Stimulated activated effector memory CD8-positive, alpha-beta T cell treated with anti-CD3 and anti-CD28 coated beads, Interleukin-12 subunit alpha, Interleukin-12 subunit beta, amount 100 ng/mL, for 72 hours (primary cell): ENCODE results near the gene IFNA21.
"Not testable (repeated sequence)": the region's sequence is repeated elsewhere in the genome, so short reads cannot be mapped to it uniquely, and the experiment has no call there.

Experiments used
- ATAC-seq: fragments of 150-1000 bp; cut with Tn5 transposase; 2 replicates; pipeline ENCODE4 v1.10.0; 2021
- DNase-seq, 2 donors: peaks; one replicate each; pipeline ENCODE4 v3.0.0; 2021 to 2022; ENCODE audit warnings: low spot score in 2 of 2
- H3K27ac Mint-ChIP-seq: one replicate; pipeline ENCODE4 v1.8.0; 2022; ENCODE audit warnings: mild to moderate bottlenecking, mixed read lengths
- H3K36me3 Mint-ChIP-seq: one replicate; pipeline ENCODE4 v1.8.0; 2022; ENCODE audit warnings: mild to moderate bottlenecking, mixed read lengths
- H3K4me1 Mint-ChIP-seq: one replicate; pipeline ENCODE4 v1.8.0; 2022; ENCODE audit warnings: mixed read lengths
- H3K4me3 Mint-ChIP-seq: one replicate; pipeline ENCODE4 v1.8.0; 2022; ENCODE audit warnings: mild to moderate bottlenecking, mixed read lengths
- H3K9me3 Mint-ChIP-seq: one replicate; pipeline ENCODE4 v1.8.0; 2022; ENCODE audit warnings: mixed read lengths

IFNA21 gene

DNA sequence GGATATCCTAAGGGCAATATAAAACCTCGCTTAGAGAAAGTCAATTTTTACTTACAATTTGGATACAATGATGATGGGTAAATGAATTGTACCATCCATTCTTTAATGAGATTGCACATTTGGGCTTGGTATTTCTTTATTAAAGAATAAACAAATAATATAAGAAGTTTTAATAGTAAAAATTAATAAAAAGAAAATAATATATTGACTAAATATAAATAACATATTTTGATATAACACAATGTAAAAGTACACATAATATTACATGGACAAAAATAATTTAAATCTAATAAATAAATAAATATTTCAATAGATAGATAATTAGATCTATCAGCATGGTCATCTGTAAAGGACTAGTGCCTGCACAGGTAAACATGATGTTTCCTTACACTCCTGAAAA lies 944 bp downstream of the IFNA21 start:
- DNase-seq, result no peak
- no peak overlapping the region for H3K4me3 Mint-ChIP-seq
- H3K4me1 Mint-ChIP-seq, result peaks cover 15% of the 10 kb centered on the region
- no peak overlapping the region for H3K27ac Mint-ChIP-seq
- H3K36me3 Mint-ChIP-seq, result no peaks in the 10 kb centered on the region
- H3K9me3 Mint-ChIP-seq, result no peaks in the 10 kb centered on the region
- ATAC-seq, result no peak

DNA sequence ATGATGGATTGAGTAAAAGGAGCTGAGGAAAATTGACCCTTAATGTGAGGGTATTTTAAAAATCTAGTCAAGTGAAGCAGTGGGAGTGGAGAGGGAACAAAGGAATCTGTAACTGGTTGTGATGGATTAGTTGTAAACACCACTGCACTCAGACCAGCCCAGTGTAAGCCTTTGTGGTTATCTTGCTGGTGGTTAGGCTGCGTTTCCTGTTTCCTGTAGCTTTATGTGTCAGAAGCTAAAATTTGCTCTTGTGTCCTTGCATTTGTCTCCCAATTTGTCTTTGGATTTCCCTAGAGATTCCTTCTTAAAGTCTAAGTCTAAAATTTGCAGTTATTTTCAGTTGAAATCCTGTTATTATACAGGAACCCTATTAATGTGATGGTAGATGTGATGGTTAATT lies 6.3 kb downstream of the IFNA21 start:
- peak; percentile 83 for ATAC-seq
- H3K9me3 Mint-ChIP-seq, result no peaks in the 10 kb centered on the region
- H3K36me3 Mint-ChIP-seq, result peaks cover 6% of the 10 kb centered on the region
- no peak overlapping the region for H3K27ac Mint-ChIP-seq
- peaks cover 23% of the 10 kb centered on the region for H3K4me1 Mint-ChIP-seq
- no peak overlapping the region for H3K4me3 Mint-ChIP-seq
- DNase-seq, result no peak

DNA sequence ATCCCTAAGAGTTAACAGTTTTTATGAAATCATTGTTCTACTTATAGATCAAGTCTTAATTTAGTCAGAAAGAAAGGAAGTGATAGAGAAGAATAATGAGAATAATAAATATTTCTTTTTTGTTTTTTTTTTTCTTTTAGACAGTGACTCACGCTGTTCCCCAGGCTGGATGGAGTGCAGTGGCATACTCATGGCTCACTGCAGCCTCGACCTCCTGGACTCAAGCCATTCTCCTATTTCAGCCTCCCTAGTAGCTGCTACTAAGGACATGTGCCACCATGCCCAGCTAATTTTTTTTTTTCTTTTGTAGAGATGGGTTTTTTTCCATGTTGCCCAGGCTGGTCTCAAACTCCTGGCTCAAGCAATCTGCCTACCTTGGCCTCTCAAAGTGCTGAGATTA lies 11.0 kb downstream of the IFNA21 start:
- DNase-seq, result no peak
- Mint-ChIP-seq H3K27ac (no peak overlapping the region), H3K4me3 (no peak overlapping the region), H3K9me3 (no peaks in the 10 kb centered on the region), H3K36me3 (peaks cover 6% of the 10 kb centered on the region), H3K4me1 (peaks cover 14% of the 10 kb centered on the region)
- no peak for ATAC-seq

DNA sequence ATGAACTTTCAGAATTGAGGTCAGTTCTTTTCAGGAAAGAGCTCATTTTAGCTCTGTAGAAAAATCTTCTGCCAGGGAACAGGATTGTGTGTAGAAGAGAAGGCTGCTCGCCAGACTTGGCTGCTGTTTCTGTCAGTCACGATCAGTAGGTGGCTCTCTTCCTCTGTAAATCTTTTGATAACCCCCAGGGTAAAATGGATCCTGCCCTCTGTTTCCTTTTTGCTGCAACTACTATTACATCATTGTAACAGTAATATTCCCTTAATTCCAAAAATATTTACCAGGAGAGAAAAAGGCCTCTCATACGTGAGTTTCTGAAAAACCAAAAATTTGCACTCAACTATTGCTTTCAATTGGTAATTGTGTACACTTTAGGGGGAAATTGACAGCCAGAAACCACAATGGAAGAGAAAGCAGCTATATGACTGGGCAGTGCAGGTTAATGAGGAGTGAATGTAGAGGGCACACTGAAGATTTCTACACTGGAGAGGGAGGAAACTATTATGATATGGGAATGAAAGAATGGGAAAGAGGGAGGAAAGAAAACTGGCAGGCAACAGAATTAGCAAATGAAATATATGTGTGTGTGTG lies 12.3 kb downstream of the IFNA21 start:
- peak; percentile 74 for ATAC-seq
- no peak overlapping the region for H3K27ac Mint-ChIP-seq
- no peak overlapping the region for H3K4me3 Mint-ChIP-seq
- H3K4me1 Mint-ChIP-seq, result peaks cover 6% of the 10 kb centered on the region
- no peak for DNase-seq
- H3K36me3 Mint-ChIP-seq, result peaks cover 6% of the 10 kb centered on the region
- no peaks in the 10 kb centered on the region for H3K9me3 Mint-ChIP-seq

DNA sequence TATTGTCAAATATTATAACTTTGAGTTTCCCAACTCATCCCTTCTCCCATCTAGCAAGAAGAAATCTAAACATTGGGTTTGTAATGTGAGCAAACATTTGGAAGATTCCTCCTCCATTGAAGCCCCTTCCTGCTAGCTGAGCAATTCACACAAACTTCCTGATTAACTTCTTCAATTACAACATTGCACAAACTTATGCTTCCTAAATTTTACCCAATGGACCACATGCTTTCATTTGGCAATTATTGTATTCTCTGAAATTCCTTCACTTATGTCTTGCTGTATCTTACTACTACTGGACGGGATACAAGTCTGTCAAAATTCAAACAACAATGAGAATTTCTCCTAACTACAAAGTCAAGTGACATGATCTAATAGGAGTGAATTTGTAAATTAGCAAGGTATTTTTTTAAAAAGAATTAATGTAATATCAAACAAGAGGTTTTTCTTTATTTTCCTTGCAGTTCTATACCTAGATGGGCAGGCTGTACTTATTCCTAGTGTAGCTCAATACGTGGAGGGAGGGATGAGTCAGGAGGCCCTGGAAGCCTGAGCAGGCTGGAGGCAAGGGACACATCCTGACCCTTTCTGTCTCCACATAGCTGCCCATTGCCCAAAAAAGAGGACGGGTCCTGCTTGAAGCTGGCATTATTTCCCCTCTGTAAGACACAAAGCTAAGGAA lies 13.0 kb downstream of the IFNA21 start:
- Mint-ChIP-seq H3K4me1 (peaks cover 6% of the 10 kb centered on the region), H3K9me3 (peaks cover under 1% of the 10 kb centered on the region), H3K4me3 (no peak overlapping the region), H3K27ac (no peak overlapping the region), H3K36me3 (peaks cover 6% of the 10 kb centered on the region)
- DNase-seq, result no peak
- no peak for ATAC-seq

DNA sequence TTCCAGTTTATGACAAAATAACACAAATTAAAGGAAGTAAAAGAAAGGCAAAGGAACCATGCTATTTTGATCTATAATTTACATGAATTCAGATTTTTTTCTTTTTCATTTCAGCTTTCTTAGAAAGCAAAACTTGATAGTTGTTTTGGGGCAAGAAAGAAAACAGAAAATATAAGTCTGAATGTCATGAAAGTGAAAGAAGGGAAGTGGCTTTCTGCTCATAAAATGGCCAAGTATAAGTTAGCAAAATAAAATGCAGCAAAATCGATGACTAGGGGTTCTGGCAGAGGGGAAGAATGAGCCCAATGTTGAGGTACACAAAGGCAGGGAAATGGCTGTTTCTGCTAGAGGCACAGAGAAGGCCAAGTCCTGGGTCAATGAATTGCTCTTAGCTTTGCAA lies 21.9 kb downstream of the IFNA21 start:
- H3K36me3 Mint-ChIP-seq, result no peaks in the 10 kb centered on the region
- H3K4me3 Mint-ChIP-seq, result no peak overlapping the region
- ATAC-seq (no peak), DNase-seq (no peak)
- peaks cover 9% of the 10 kb centered on the region for H3K9me3 Mint-ChIP-seq
- H3K4me1 Mint-ChIP-seq, result peaks cover 21% of the 10 kb centered on the region
- peak overlapping the region; percentile 8 for H3K27ac Mint-ChIP-seq

DNA sequence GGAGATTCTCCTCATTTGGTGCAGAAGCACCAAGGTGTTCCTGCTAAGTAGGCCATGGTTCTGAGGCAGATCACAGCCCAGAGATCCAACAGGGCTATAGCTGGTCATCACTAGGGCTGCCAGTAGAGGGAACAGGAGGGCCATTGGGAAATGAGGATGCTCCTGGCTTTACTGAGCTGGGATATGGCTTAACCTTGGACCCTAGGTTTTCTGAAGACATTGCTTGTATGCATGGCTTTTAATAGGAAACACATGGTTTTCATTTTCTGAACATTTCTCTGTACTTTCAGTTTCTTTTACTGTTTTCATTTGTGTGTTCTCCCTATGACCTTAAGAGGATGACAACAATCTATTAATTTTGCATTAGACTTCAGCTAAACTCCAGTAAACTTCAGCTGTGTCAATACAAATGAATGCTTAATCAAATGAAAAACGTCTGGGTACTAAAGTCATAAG lies 25.0 kb downstream of the IFNA21 start, which contains the start of gene IFNW1:
Gene IFNW1 (minus strand): TSS at position 406 of the 456 bp plus-strand sequence. CDS start 262 bp downstream, at position 144.
- Mint-ChIP-seq H3K36me3 (no peaks in the 10 kb centered on the region), H3K4me1 (peaks cover 21% of the 10 kb centered on the region), H3K4me3 (no peak within 1 kb of the TSS), H3K27ac (no peak within 1 kb of the TSS), H3K9me3 (no peaks in the 10 kb centered on the region)
- ATAC-seq (no peak), DNase-seq (no peak)

DNA sequence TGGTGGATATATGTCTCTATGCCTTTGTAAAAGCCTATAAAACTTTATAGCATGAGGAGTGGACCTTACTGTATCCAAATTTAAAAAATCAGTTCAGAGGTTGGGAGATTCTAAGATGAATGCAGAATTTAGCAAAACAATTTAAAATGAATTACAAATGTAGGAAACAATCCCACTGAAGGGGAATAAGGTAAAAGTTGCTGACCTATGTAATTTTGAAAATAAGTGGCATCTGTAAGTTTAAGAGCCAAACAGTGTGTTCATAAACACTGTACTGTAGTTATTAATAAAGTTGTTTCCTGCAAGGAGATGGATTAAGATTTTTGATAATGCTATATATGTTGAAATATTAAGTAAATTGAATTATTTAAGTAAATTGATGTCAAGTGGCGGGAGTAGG lies 29.4 kb downstream of the IFNA21 start:
- Mint-ChIP-seq H3K4me3 (no peak overlapping the region), H3K36me3 (no peaks in the 10 kb centered on the region), H3K27ac (no peak overlapping the region), H3K4me1 (peaks cover 6% of the 10 kb centered on the region), H3K9me3 (no peaks in the 10 kb centered on the region)
- DNase-seq, result no peak
- no peak for ATAC-seq

DNA sequence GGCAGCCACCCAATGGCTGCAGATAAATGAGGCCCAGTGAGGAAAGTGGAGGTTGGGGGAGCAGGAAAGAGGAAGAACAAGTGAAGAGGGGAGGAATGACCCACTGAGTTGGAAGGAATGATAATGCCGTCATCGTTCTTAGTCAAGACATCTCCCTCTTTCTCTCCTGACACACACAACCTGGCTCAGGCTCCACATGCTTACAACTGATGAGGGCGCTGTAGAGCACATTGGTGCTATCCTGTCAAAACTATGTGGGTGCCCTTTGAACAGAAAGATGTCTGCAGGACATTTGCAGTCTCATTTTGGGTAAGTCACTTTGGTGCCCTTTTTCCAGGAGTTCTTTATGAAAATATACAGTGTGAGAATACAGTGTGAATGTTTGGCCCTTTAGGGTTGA lies 30.7 kb downstream of the IFNA21 start:
- Mint-ChIP-seq H3K4me3 (no peak overlapping the region), H3K9me3 (no peaks in the 10 kb centered on the region), H3K36me3 (no peaks in the 10 kb centered on the region), H3K27ac (no peak overlapping the region), H3K4me1 (no peaks in the 10 kb centered on the region)
- no peak for DNase-seq
- ATAC-seq, result no peak

DNA sequence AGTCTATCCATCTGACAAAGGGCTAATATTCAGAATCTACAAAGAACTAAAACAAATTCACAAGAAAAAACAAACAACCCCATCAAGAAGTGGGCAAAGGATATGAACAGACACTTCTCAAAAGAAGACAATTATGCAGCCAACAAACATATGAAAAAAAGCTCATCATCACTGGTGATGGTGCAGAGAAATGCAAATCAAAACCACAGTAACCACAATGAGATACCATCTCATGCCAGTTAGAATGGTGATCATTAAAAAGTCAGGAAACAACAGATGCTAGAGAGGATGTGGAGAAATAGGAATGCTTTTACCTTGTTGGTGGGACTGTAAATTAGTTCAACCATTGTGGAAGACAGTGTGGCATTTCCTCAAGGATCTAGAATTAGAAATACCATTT lies 38.3 kb downstream of the IFNA21 start:
- H3K4me1 Mint-ChIP-seq, result peaks cover 11% of the 10 kb centered on the region
- H3K4me3 Mint-ChIP-seq, H3K36me3 Mint-ChIP-seq, H3K27ac Mint-ChIP-seq, DNase-seq, H3K9me3 Mint-ChIP-seq, ATAC-seq: not testable (repeated sequence)

DNA sequence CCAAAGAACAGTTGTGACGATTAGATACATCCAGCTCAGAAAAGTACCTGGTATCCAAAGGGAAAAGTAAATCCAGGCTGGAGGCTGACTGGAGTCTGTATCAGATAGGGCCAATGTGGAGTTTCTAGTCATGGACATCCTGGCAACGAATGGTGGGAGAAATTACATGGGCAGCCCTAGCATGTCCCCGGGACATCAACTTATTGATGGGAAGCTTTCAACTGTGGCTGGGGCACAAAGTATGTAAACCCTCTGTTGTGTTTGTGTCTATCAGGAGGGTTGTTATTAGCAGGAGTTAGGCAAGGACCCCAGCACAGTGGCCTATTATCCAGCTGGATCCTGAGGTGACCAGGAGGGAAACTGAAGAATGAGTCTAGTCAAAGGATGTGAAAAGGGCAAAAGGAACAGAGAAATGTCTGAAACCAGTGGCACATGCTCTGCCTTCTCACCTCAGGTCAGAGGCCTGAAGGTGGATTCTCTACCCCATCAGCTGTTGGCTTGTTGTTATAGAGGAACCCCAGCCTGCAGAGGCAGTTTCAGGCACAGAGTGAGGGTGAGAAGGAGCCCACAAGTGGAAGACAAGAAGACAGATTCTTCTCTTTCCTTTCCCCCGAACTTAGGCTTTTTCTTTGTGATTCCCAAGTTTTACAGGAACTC lies 44.7 kb downstream of the IFNA21 start:
- no peak for ATAC-seq

DNA sequence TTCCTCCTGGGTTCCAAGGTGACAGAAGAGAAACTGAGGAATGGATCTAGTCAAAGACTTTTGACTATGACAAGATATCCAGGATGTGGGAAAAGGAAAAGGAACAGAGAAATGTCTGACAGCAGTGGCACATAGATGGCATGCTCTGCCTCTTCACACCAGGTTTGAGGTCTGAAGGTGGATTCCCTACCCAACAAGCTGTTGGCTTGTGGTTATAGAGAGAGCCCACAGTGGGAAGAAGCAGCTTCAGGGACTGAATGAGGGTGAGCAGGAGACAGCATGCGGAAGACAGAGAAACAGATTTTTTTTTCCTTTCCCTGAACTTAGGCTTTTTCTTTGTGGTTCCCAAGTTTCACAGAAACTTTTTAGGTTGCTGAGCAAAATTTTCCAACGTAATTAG lies 45.4 kb downstream of the IFNA21 start:
- no peak for ATAC-seq
- no peak for DNase-seq
- H3K9me3 Mint-ChIP-seq, result no peaks in the 10 kb centered on the region
- no peaks in the 10 kb centered on the region for H3K36me3 Mint-ChIP-seq
- H3K4me1 Mint-ChIP-seq, result no peaks in the 10 kb centered on the region
- H3K4me3 Mint-ChIP-seq, result no peak overlapping the region
- H3K27ac Mint-ChIP-seq, result no peak overlapping the region

More for the DNA sequence above, 44.7 kb downstream of the IFNA21 start:
- Mint-ChIP-seq H3K4me1 (no peaks in the 10 kb centered on the region), H3K36me3 (no peaks in the 10 kb centered on the region), H3K9me3 (peaks cover 2% of the 10 kb centered on the region), H3K4me3 (no peak overlapping the region), H3K27ac (no peak overlapping the region)
- DNase-seq, result no peak

DNA sequence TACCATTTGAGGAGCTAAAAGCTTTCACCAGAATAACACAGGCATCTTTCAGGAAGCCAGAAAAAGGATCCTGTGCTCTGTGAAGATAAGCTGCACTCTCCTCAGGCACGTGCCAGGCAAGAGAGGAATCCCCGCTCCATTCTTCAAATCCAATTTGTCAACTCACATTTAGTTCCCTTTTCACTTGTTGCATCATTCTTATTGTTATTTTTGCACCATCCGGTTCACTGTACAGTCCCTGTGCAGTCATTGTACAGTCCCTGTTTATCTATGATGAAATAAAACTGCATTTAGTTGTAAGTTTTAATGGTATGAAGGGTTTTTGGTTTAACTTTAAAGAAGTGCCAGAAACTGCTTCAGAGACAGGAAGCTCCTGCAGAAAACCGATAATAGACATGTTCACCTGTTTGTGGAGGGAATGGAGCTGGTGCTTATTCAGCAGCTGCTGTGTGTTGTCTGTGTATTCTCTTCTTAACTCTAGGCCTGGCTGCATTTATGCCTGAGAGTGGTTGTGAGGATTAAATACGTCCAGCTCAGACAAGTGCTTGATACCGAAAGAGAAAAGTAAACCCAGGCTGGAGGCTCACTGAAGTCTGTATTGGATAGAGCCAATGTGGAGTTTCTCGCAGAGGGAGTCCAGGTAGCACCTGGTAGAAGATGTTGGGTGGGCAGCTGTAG lies 47.2 kb downstream of the IFNA21 start:
- H3K4me3 Mint-ChIP-seq, result no peak overlapping the region
- no peak for ATAC-seq

More for the DNA sequence above, 47.2 kb downstream of the IFNA21 start:
- no peaks in the 10 kb centered on the region for H3K9me3 Mint-ChIP-seq
- no peak for DNase-seq
- H3K4me1 Mint-ChIP-seq, result no peaks in the 10 kb centered on the region
- no peak overlapping the region for H3K27ac Mint-ChIP-seq
- no peaks in the 10 kb centered on the region for H3K36me3 Mint-ChIP-seq
